Measurements from ENCODE around the gene ANKH.

ANKH gene

GRCh38 chr5:14768508-14769365 lies 102.8 kb downstream of the ANKH start:
- H3K9me3 ChIP-seq, result no peaks in the 10 kb centered on the region
- peaks cover 46% of the 10 kb centered on the region for H3K36me3 ChIP-seq
- H3K4me1 ChIP-seq, result no peaks in the 10 kb centered on the region
- H3K4me3 ChIP-seq, result no peak overlapping the region
- no peak overlapping the region for H3K9ac ChIP-seq
- TF ChIP-seq Cebpa-rat (IDR thresholded peaks at IDR 0.05), result no peak
- H3K27me3 ChIP-seq, result no peaks in the 10 kb centered on the region
- no peak overlapping the region for H3K4me2 ChIP-seq
- peaks cover 15% of the 10 kb centered on the region for H4K20me1 ChIP-seq
- no peak overlapping the region for H3K27ac ChIP-seq

- H3K4me3 ChIP-seq, result no peak overlapping the region
- H4K20me1 ChIP-seq, result peaks cover 8% of the 10 kb centered on the region
- peaks cover 46% of the 10 kb centered on the region for H3K36me3 ChIP-seq
- H3K27me3 ChIP-seq, result no peaks in the 10 kb centered on the region
- H3K4me1 ChIP-seq, result peaks cover 4% of the 10 kb centered on the region
- H3K9ac ChIP-seq, result no peak overlapping the region
- no peak overlapping the region for H3K4me2 ChIP-seq
- TF ChIP-seq Cebpa-rat (IDR thresholded peaks at IDR 0.05), result no peak
- no peaks in the 10 kb centered on the region for H3K9me3 ChIP-seq
- no peak overlapping the region for H3K27ac ChIP-seq
Measured at GRCh38 chr5:14767735-14768507, 103.7 kb downstream of the ANKH start.

DNA sequence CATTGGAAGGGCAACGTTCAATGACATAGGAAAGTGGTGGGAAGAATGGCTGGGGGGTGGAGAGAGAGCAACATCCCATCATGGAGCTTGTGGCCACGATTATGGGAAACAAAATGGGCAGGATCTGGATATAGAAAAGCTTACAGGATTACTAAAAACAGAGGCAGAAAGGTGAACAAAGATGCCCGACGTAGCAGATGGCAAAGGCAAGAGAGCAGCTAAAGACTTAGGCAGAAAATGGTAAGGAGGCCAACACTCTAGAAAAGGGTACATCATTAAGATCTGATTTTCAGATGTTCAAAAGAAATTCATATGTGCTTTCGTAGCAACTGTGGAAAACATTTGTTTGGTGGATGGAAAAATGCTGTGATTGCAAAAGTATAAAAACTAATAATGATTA lies 104.5 kb downstream of the ANKH start:
- TF ChIP-seq Cebpa-rat (IDR thresholded peaks at IDR 0.05), result no peak
- H3K4me1 ChIP-seq, result peaks cover 11% of the 10 kb centered on the region
- peaks cover 46% of the 10 kb centered on the region for H3K36me3 ChIP-seq
- no peaks in the 10 kb centered on the region; the same call in 1 of the 2 replicates for H4K20me1 ChIP-seq
- no peak overlapping the region for H3K4me2 ChIP-seq
- H3K9ac ChIP-seq, result no peak overlapping the region
- H3K27me3 ChIP-seq, result no peaks in the 10 kb centered on the region
- H3K4me3 ChIP-seq, result no peak overlapping the region
- no peak overlapping the region for H3K27ac ChIP-seq
- no peaks in the 10 kb centered on the region for H3K9me3 ChIP-seq

GRCh38 chr5:14766584-14766983 lies 105.0 kb downstream of the ANKH start:
- H3K27ac ChIP-seq, result no peak overlapping the region
- no peak for TF ChIP-seq Cebpa-rat (IDR thresholded peaks at IDR 0.05)
- no peak overlapping the region for H3K4me2 ChIP-seq
- H3K4me1 ChIP-seq, result peaks cover 11% of the 10 kb centered on the region
- peaks cover 46% of the 10 kb centered on the region for H3K36me3 ChIP-seq
- no peaks in the 10 kb centered on the region for H3K27me3 ChIP-seq
- no peaks in the 10 kb centered on the region; the same call in 1 of the 2 replicates for H4K20me1 ChIP-seq
- H3K4me3 ChIP-seq, result no peak overlapping the region
- no peaks in the 10 kb centered on the region for H3K9me3 ChIP-seq
- H3K9ac ChIP-seq, result no peak overlapping the region

DNA sequence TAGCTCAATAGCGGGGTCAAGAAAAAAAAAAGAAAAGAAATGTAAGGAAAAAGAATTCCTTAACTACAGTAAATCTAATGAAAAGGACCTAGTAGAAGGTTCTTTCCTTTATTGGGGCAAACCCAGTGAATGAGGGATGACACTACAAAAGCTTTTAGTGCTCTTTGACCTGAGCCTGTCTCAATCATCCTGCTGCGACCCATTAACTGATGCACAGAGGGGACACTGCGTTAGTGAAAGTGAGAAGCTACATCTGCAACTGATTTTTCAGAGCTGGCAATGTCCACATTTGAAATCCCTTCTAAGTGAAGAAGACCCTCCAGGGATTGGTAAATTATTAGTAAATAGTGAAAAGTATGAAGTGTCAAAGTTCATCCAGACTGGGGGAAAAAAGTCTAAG lies 106.0 kb downstream of the ANKH start:
- no peak overlapping the region for H3K9ac ChIP-seq
- no peak for TF ChIP-seq Cebpa-rat (IDR thresholded peaks at IDR 0.05)
- H3K27me3 ChIP-seq, result no peaks in the 10 kb centered on the region
- no peak overlapping the region for H3K4me3 ChIP-seq
- H3K4me1 ChIP-seq, result peaks cover 11% of the 10 kb centered on the region
- H3K36me3 ChIP-seq, result peaks cover 47% of the 10 kb centered on the region
- no peaks in the 10 kb centered on the region; the same call in 1 of the 2 replicates for H4K20me1 ChIP-seq
- H3K27ac ChIP-seq, result no peak overlapping the region
- H3K4me2 ChIP-seq, result no peak overlapping the region
- H3K9me3 ChIP-seq, result no peaks in the 10 kb centered on the region

DNA sequence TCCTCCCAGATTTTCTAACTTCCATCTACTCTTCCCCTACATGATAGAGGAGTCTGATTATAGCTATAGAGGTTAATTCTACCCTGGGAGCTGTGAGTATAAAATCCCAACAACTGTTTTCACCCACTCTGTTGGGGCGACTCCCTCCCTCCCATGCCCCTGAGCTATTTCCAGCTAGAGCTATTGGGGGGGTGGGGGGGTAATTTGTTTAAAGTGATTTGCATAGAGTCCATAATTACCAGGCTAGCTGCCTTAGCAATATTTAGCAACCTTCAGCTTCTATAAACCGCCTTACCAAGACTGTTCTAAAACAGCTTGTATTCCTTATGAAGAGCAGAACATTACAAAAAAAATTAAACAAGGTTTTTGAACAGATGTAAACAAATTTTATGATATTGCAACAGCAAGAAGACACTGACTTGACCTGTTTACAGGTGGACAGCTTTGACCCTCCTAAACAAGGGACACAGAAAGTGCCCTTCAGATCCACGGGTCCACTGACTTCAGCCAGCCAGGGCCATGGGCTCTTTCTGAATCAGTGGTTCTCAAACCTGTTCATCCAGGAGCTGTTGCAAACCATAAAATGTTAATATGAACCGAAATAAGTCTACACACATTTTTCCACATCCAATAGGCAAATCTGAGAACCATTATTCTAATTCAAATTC lies 108.9 kb downstream of the ANKH start:
- no peak overlapping the region for H3K27ac ChIP-seq
- H3K9me3 ChIP-seq, result no peaks in the 10 kb centered on the region
- peak overlapping the region; percentile 35 for H3K4me2 ChIP-seq
- H3K4me3 ChIP-seq, result no peak overlapping the region
- H3K4me1 ChIP-seq, result peaks cover 11% of the 10 kb centered on the region
- H3K9ac ChIP-seq, result no peak overlapping the region
- no peak for TF ChIP-seq Cebpa-rat (IDR thresholded peaks at IDR 0.05)
- no peaks in the 10 kb centered on the region for H4K20me1 ChIP-seq
- no peaks in the 10 kb centered on the region for H3K27me3 ChIP-seq
- peaks cover 48% of the 10 kb centered on the region for H3K36me3 ChIP-seq

DNA sequence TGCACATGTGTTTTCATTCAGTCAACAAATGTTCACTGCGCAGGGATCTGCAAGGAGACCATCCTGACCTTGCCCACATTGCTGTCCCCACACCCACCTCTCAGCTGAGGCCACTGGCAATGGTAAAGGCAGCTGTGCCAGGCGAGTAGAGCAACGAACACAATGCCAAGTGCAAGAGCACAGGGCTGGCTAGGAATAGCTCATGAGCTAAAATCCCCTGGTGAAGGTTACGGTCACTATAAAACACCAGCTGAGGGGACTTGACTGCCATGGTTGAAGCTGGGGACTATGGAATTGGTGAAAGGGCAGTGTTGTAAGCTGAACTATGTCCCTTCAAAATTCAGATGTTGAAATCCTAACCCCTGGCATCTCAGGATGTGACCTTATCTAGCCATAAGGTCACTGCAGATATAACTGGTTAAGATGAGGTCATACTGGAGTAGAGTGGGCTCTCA lies 111.0 kb downstream of the ANKH start:
- Histone ChIP-seq H3K4me3 (no peak overlapping the region), H3K36me3 (peaks cover 41% of the 10 kb centered on the region), H3K4me1 (peaks cover 11% of the 10 kb centered on the region), H4K20me1 (no peaks in the 10 kb centered on the region), H3K9ac (no peak overlapping the region), H3K4me2 (no peak overlapping the region), H3K27me3 (no peaks in the 10 kb centered on the region), H3K27ac (no peak overlapping the region), H3K9me3 (no peaks in the 10 kb centered on the region)
- TF ChIP-seq Cebpa-rat (IDR thresholded peaks at IDR 0.05), result no peak

DNA sequence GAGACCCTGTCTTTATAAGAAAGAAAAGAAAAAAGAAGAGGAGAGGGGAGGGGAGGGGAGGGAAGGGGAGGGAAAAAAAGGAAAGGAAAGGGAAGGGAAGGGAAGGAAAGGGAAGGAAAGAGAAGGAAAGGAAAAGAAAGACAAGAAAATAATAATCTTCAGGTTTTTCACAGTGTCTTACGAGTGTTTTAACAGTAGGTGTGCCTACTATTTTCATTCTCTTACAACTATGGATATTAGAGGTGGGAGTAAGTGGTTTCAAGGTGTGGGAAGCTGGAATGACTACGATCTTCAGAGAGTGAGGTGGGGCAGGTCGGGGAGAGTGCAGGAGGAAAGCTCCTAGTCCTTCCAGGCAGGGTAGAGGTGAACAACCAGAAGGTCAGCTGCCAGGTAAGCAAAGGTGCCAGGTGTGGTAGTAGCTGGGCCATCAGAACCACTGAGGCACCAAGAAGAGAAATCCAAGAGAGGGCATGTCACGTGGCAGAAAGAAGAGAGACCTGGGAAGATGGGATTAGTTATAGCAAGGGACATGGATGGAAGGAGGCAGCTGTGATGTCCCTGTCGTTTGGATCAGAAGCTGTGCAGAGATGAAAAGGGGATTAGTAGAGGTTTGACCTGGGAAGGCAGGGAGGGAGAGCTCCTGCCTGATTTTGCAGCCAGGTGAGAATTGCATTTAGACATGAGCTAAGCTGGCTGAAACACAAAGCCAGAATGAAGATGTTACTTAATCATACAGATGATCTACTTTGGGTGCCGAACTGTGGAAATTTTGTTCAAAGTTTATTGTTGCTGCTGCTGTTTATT lies 111.6 kb downstream of the ANKH start:
- H4K20me1 ChIP-seq, result no peaks in the 10 kb centered on the region
- H3K27me3 ChIP-seq, result no peaks in the 10 kb centered on the region
- H3K9ac ChIP-seq, result no peak overlapping the region
- H3K27ac ChIP-seq, result no peak overlapping the region
- H3K36me3 ChIP-seq, result peaks cover 41% of the 10 kb centered on the region
- no peak overlapping the region for H3K4me2 ChIP-seq
- no peak overlapping the region for H3K4me3 ChIP-seq
- peaks cover 11% of the 10 kb centered on the region for H3K4me1 ChIP-seq
- TF ChIP-seq Cebpa-rat (IDR thresholded peaks at IDR 0.05), result no peak
- H3K9me3 ChIP-seq, result no peaks in the 10 kb centered on the region

GRCh38 chr5:14757850-14758249 lies 113.7 kb downstream of the ANKH start:
- TF ChIP-seq Cebpa-rat (IDR thresholded peaks at IDR 0.05), result no peak
- H3K27me3 ChIP-seq, result no peaks in the 10 kb centered on the region
- H3K9ac ChIP-seq, result no peak overlapping the region
- H3K36me3 ChIP-seq, result peaks cover 48% of the 10 kb centered on the region
- H3K9me3 ChIP-seq, result no peaks in the 10 kb centered on the region
- no peak overlapping the region for H3K27ac ChIP-seq
- peaks cover 6% of the 10 kb centered on the region for H3K4me1 ChIP-seq
- no peak overlapping the region for H3K4me3 ChIP-seq
- no peaks in the 10 kb centered on the region for H4K20me1 ChIP-seq
- H3K4me2 ChIP-seq, result no peak overlapping the region

All from BLaER1 (cell line).